Epithelial cell of proximal tubule (primary cell): ENCODE results near the gene AXIN2. TPM values are rescaled to one million over a fixed set of nuclear protein-coding genes. Genes with fewer than 3 reads are reported as not detected.

ENCODE experiments used
- DNase-seq: peaks from one replicate; pipeline ENCODE4 v3.0.0-alpha.2; 2011; ENCODE audit warnings: low read depth
- H3K4me3 ChIP-seq: 2 replicates; pipeline ENCODE4 v1.5.1; 2011; ENCODE audit warnings: low read depth, mild to moderate bottlenecking, low read length
- CTCF ChIP-seq: conservative IDR thresholded peaks from 2 replicates; pipeline ENCODE4 v1.5.1; 2012; ENCODE audit warnings: low read depth, mild to moderate bottlenecking, low read length
- total RNA-seq: library from RNA; depleted of rRNA; stranded (reverse); fragments of >200 nt; gene quantifications from 2 replicates; pipeline ENCODE4 v1.2.3, GENCODE V29; 2015

Gene AXIN2
- total RNA-seq, 1 donor from 2014 or later = 1.8 TPM

- no peak for DNase-seq
- H3K4me3 ChIP-seq = no peak overlapping the region
- no peak for TF ChIP-seq CTCF
These were observed 62.6 kb downstream of the AXIN2 start for GRCh38 chr17:65498816-65499215.

GRCh38 chr17:65496801-65497200 is 64.6 kb downstream of the AXIN2 start:
- no peak for DNase-seq
- TF ChIP-seq CTCF = no peak
- H3K4me3 ChIP-seq = no peak overlapping the region

DNA sequence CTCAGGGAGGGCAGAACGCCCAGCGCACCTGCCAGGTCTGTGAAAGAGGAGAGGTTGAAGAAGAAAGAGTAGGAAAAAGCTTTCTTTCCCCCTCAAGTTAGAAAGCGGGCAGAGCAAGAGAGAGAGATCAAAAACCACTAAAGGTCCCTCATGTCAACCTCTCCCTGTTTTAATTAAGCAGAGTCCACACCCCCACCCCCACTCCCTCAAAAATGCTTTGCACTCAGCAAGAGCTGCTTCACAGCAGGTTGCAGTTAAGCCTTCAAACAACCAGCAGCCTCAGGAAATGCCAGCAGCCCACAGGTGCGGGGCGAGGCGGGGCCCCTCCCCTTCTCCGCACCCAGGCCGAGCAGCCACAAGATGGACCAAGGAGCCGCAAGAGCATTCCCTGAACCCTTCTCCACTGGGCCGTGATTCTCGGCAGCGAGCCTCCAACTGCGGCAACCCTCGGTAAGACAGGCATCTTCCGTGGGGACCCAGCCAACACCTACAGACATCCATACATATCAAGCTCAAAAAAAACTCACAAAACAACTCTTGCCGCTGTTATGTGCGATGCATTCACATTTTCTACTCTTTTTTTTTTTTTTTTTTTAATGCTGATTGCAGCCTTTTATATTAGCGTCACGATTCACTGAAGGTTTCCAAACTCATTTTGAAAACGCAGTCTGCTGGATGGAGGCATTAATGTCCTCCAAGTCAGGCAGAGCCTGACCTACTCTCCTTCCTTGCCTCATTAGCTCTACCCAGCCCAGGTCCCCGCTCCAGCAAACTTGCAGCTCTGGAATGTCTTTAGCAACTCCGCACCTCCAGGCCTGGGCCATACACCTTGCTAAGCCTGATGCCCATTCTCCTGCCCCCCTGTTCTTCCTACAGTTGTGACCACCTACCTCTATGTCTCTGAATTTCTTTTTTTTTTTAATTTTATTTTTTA is 66.1 kb downstream of the AXIN2 start:
- H3K4me3 ChIP-seq = no peak overlapping the region
- DNase-seq = no peak
- no peak for TF ChIP-seq CTCF

- H3K4me3 ChIP-seq = no peak overlapping the region
- DNase-seq = no peak
- TF ChIP-seq CTCF = no peak
These were observed 71.9 kb downstream of the AXIN2 start for GRCh38 chr17:65489413-65490155.

GRCh38 chr17:65488665-65489064 is 72.8 kb downstream of the AXIN2 start:
- H3K4me3 ChIP-seq = no peak overlapping the region
- no peak for DNase-seq
- TF ChIP-seq CTCF = no peak

- no peak overlapping the region for H3K4me3 ChIP-seq
- no peak for DNase-seq
- no peak for TF ChIP-seq CTCF
These were observed 73.5 kb downstream of the AXIN2 start for GRCh38 chr17:65487990-65488389.
